ENCODE measurements around the gene SLC35G6.
"Not testable (repeated sequence)": the region's sequence is repeated elsewhere in the genome, so short reads cannot be mapped to it uniquely, and the experiment has no call there.

SLC35G6 gene

GRCh38 chr17:7479213-7480088 lies 1.8 kb upstream of the SLC35G6 start, which contains the start of gene ZBTB4:
TSS of gene ZBTB4 (minus strand) at chr17:7479631. CDS start at chr17:7466801, 12,830 bp downstream.
- peak; percentile 63 for DNase-seq (ENCODE audit: low spot score)

GRCh38 chr17:7480089-7480384 lies 1.2 kb upstream of the SLC35G6 start:
- DNase-seq (ENCODE audit: low spot score): no peak

GRCh38 chr17:7481842-7482741 lies 846 bp downstream of the SLC35G6 start:
- DNase-seq (ENCODE audit: low spot score): not testable (repeated sequence)

- not testable (repeated sequence) for DNase-seq (ENCODE audit: low spot score)
Measured at GRCh38 chr17:7482742-7483088, 1.5 kb downstream of the SLC35G6 start.

- DNase-seq (ENCODE audit: low spot score): peak; percentile 94
Measured at GRCh38 chr17:7483255-7484066, 2.2 kb downstream of the SLC35G6 start.

GRCh38 chr17:7484067-7484918 lies 3.0 kb downstream of the SLC35G6 start, which contains the start of gene POLR2A:
TSS of gene POLR2A (plus strand) at chr17:7484366.
- peak; percentile 98 for DNase-seq (ENCODE audit: low spot score)

- no peak for DNase-seq (ENCODE audit: low spot score)
Measured at GRCh38 chr17:7484919-7485377, 3.7 kb downstream of the SLC35G6 start.

GRCh38 chr17:7486181-7486580 lies 4.9 kb downstream of the SLC35G6 start:
- DNase-seq (ENCODE audit: low spot score): no peak

GRCh38 chr17:7490144-7490543 lies 8.9 kb downstream of the SLC35G6 start:
- DNase-seq (ENCODE audit: low spot score): no peak

GRCh38 chr17:7491583-7491982 lies 10.3 kb downstream of the SLC35G6 start:
- DNase-seq (ENCODE audit: low spot score): no peak

GRCh38 chr17:7493941-7494340 lies 12.7 kb downstream of the SLC35G6 start:
- no peak for DNase-seq (ENCODE audit: low spot score)

- DNase-seq (ENCODE audit: low spot score): no peak
Measured at GRCh38 chr17:7495906-7496434, 14.7 kb downstream of the SLC35G6 start.

GRCh38 chr17:7496470-7497183 lies 15.4 kb downstream of the SLC35G6 start:
- DNase-seq (ENCODE audit: low spot score): no peak

- no peak for DNase-seq (ENCODE audit: low spot score)
Measured at GRCh38 chr17:7497228-7497627, 16.0 kb downstream of the SLC35G6 start.

GRCh38 chr17:7497636-7498035 lies 16.4 kb downstream of the SLC35G6 start:
- no peak for DNase-seq (ENCODE audit: low spot score)

- no peak for DNase-seq (ENCODE audit: low spot score)
Measured at GRCh38 chr17:7499161-7499560, 17.9 kb downstream of the SLC35G6 start.

GRCh38 chr17:7501729-7502128 lies 20.5 kb downstream of the SLC35G6 start:
- no peak for DNase-seq (ENCODE audit: low spot score)

- no peak for DNase-seq (ENCODE audit: low spot score)
Measured at GRCh38 chr17:7502171-7502847, 21.1 kb downstream of the SLC35G6 start.

GRCh38 chr17:7502987-7503386 lies 21.7 kb downstream of the SLC35G6 start:
- no peak for DNase-seq (ENCODE audit: low spot score)

GRCh38 chr17:7503521-7503920 lies 22.3 kb downstream of the SLC35G6 start:
- DNase-seq (ENCODE audit: low spot score): no peak
